GM19452 (cell line): Measurements from ENCODE around the gene RBM47.

Experiments
- ATAC-seq: cut with Tn5 transposase; IDR thresholded peaks from one replicate; pipeline ENCODE4 v1.9.1; 2021; ENCODE audit not compliant: unreplicated experiment

RBM47 gene

GRCh38 chr4:40380647-40381046 lies 249.0 kb downstream of the RBM47 start:
- no peak for ATAC-seq

DNA sequence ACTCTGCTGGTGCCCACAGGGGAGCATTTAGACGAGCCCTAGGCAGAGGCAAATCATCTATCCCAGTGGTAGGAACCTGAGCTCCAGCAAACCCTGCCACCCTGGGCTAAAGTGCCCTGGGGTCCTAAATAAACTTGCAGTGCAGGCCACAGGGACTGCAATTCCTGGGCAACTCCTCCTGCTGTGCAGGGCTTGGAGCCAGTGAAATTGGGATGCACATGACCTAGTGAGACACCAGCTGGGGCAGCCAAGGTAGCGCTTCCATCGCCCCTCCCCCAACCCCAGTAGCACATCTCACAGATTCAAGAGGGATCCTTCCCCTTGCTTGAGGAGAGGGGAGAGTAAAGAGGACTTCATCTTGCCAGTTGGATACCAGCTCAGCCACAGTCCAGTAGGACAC lies 250.4 kb downstream of the RBM47 start:
- no peak for ATAC-seq

DNA sequence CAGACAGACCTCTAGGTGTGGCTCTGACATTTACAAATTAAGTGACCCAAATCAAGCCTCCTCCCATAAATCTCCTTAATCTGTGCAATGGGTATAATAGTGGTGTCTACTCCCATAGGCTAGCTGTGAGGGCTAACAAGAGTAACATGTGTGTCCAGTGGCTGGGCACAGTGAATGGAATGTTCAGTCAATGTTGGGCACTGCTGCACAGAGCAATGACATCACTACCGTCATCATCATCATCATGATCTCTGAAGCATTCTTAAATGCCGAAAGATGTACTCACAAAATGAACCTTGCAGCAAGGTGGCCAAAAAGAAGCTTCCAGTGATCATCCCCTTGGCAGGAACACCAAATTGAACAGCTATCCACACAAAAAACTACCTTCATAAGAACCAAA lies 251.0 kb downstream of the RBM47 start:
- ATAC-seq = no peak

- no peak for ATAC-seq
Observed at GRCh38 chr4:40377512-40378365, 251.9 kb downstream of the RBM47 start.

DNA sequence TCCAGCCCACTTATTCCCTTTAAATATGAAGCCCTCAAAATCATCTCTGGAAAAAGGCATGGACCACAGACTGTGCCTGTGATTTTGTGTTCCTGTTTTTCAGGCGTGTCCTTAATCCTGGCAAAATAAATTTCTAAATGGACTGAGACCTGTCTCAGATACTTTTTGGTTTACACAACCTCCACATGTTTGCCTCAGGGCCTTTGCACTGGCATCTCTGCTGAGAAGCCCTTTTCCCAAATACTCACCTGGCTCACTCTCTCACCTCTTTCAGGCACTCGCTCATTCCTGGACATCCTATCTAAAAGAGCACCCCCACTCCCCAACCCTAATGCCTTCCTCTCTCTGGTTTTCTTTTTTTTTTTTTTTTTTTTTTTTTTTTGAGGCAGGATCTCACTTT lies 254.0 kb downstream of the RBM47 start:
- ATAC-seq = no peak

GRCh38 chr4:40375095-40375494 lies 254.6 kb downstream of the RBM47 start:
- no peak for ATAC-seq

DNA sequence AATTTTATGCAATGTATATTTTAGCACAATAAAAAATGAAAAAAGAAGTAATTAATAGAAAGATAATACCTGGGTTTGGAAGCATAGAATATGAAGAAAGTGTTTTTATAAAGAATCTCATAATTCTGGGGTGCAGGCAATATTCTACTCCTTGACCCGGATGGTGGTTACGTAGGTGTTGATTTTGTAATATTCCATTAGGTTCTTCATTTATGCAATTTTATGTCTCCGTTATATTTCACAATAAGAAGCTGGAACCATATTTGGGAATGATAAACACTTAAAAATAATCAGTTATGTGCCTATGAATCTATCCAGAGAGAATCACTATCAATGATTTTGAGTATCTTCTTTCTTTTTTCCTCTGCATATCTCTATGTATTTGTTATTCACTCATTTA lies 256.0 kb downstream of the RBM47 start:
- no peak for ATAC-seq
